Panc1 (cell line): Measurements from ENCODE around the gene METTL21C. TPM values are rescaled to one million over a fixed set of nuclear protein-coding genes. Genes with fewer than 3 reads are reported as not detected.

ENCODE experiments used
- ATAC-seq: fragments of 200-7000 bp; cut with Tn5 transposase; 2 replicates; pipeline ENCODE4 v1.9.1; 2020; ENCODE audit warnings: mild to moderate bottlenecking, moderate library complexity
- BruUV-seq: library from RNA; stranded (reverse); fragments of 400-500 nt; replicated peaks from 2 replicates; lab custom pipeline; 2021; lab: Mats Ljungman, UMichigan
- CTCF ChIA-PET: fragments of 300-600 bp; sonication (Branson Sonifier 250); formaldehyde crosslinking; loops from one replicate; lab custom pipeline; 2022; ENCODE audit warnings: antibody characterized with exemption; lab: Charles Lee
- POLR2A ChIA-PET: fragments of 300-600 bp; sonication (Branson Sonifier 250); formaldehyde crosslinking; loops from one replicate; lab custom pipeline; 2022; ENCODE audit warnings: antibody characterized with exemption; lab: Charles Lee
- DNase-seq: peaks from one replicate; pipeline ENCODE4 v3.0.0-alpha.2; 2010; ENCODE audit warnings: low read depth, low spot score
- H3K27ac ChIP-seq: 2 replicates; pipeline ENCODE4 v1.5.1; 2011; ENCODE audit warnings: mild to moderate bottlenecking, low read length, inconsistent platforms
- H3K27me3 ChIP-seq: fragments of 200-500 bp; sonication (Bioruptor generic); 2 replicates; pipeline ENCODE4 v1.6.0; 2014; ENCODE audit warnings: low read length, inconsistent platforms; ENCODE audit not compliant: control insufficient read depth, insufficient read depth
- H3K36me3 ChIP-seq: fragments of 200-500 bp; sonication (Bioruptor generic); 2 replicates; pipeline ENCODE4 v1.5.1; 2014; ENCODE audit warnings: inconsistent platforms, mild to moderate bottlenecking, low read length, moderate library complexity; ENCODE audit not compliant: control insufficient read depth, insufficient read depth
- H3K4me1 ChIP-seq: 2 replicates; pipeline ENCODE4 v1.5.1; 2011; ENCODE audit warnings: inconsistent platforms, mild to moderate bottlenecking, low read length, moderate library complexity; ENCODE audit not compliant: control insufficient read depth, insufficient read depth
- H3K4me3 ChIP-seq, 2 experiments: 2 replicates each; pipeline ENCODE4 v1.5.1; 2011 to 2012; ENCODE audit warnings: low read depth in 2 of 2, low read length in 2 of 2, mild to moderate bottlenecking in 2 of 2, inconsistent platforms in 1 of 2, moderate library complexity in 1 of 2
- H3K9me3 ChIP-seq: fragments of 200-500 bp; sonication (Bioruptor generic); 2 replicates; pipeline ENCODE4 v1.5.1; 2014; ENCODE audit warnings: low read depth, mild to moderate bottlenecking, inconsistent platforms, low read length, moderate library complexity; ENCODE audit not compliant: control insufficient read depth, insufficient read depth
- POLR2AphosphoS5 ChIP-seq: IDR thresholded peaks from 2 replicates; pipeline ENCODE4 v1.6.1; 2012; ENCODE audit warnings: mild to moderate bottlenecking, low read depth, low read length, moderate library complexity
- SIN3A ChIP-seq: IDR thresholded peaks from 2 replicates; pipeline ENCODE4 v1.6.1; 2012; ENCODE audit warnings: low read depth, mild to moderate bottlenecking, low read length, moderate library complexity, borderline replicate concordance; ENCODE audit not compliant: insufficient read depth
- TCF7L2 ChIP-seq: IDR thresholded peaks from 2 replicates; pipeline ENCODE4 v1.6.1; 2011; ENCODE audit warnings: mild to moderate bottlenecking, low read depth, low read length, inconsistent platforms
- in situ Hi-C: cut with HindIII; loops from 2 replicates; pipeline ENCODE4 v1.10.0; 2016; ENCODE audit warnings: low sequenced_read_pairs, low pct_unique_long_range_greater_than_20kb
- intact Hi-C: fragments of 100-400 bp; cut with micrococcal nuclease; formaldehyde crosslinking; loops from one replicate; pipeline ENCODE4 v1.10.0; 2022; ENCODE audit not compliant: unreplicated experiment
- total RNA-seq: library from RNA; stranded (reverse); gene quantifications from one replicate; pipeline ENCODE4 v1.2.1, GENCODE V29; 2021; ENCODE audit not compliant: unreplicated experiment
- TF ChIP-seq, protein P1 (sequence below), 2 experiments: IDR thresholded peaks; 2 replicates each; pipeline ENCODE4 v1.6.1; 2011 to 2012; ENCODE audit warnings: low read depth in 2 of 2, control low read depth in 1 of 2, low read length in 1 of 2, mild to moderate bottlenecking in 1 of 2, moderate library complexity in 1 of 2; ENCODE audit not compliant: insufficient read depth in 1 of 2
- TF ChIP-seq, protein P2 (sequence below): fragments of 450-650 bp; IDR thresholded peaks from 2 replicates; pipeline ENCODE4 v1.5.1; 2017; ENCODE audit warnings: mild to moderate bottlenecking

METTL21C gene
- total RNA-seq, 1 experiment from 2014 or later = not detected

DNA sequence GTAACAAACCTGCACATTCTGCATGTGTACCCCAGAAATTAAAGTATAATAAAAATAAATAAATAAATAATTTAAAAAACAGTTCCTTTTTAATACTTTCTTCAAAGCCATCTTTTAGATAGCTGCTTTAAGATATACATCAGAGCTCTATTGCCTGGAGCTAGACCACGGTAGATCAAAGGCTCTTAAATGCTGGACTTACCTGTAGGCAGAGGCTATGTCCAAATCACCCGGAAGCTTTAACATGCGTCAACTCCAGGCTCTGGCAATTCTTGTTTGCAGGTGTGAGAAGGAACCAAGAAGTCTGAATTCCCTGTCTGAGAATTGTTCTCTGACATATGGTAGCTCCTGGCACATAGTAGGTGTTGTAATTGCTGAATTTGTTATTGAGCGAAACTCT lies 1.6 kb upstream of the METTL21C start:
- Histone ChIP-seq H3K9me3 (no peaks in the 10 kb centered on the region), H3K4me1 (no peaks in the 10 kb centered on the region), H3K36me3 (no peaks in the 10 kb centered on the region), H3K27me3 (no peaks in the 10 kb centered on the region), H3K27ac (no peak overlapping the region), H3K4me3 (no peak overlapping the region)
- in situ Hi-C loops = no loop called here
- BruUV-seq = no TSS peak
- DNase-seq (no peak), ATAC-seq (no peak)
- ChIA-PET CTCF (no interaction called here), POLR2A (no interaction called here)
- intact Hi-C loops = no loop called here
- TF ChIP-seq SIN3A = no peak
- TF ChIP-seq, protein P1, sequence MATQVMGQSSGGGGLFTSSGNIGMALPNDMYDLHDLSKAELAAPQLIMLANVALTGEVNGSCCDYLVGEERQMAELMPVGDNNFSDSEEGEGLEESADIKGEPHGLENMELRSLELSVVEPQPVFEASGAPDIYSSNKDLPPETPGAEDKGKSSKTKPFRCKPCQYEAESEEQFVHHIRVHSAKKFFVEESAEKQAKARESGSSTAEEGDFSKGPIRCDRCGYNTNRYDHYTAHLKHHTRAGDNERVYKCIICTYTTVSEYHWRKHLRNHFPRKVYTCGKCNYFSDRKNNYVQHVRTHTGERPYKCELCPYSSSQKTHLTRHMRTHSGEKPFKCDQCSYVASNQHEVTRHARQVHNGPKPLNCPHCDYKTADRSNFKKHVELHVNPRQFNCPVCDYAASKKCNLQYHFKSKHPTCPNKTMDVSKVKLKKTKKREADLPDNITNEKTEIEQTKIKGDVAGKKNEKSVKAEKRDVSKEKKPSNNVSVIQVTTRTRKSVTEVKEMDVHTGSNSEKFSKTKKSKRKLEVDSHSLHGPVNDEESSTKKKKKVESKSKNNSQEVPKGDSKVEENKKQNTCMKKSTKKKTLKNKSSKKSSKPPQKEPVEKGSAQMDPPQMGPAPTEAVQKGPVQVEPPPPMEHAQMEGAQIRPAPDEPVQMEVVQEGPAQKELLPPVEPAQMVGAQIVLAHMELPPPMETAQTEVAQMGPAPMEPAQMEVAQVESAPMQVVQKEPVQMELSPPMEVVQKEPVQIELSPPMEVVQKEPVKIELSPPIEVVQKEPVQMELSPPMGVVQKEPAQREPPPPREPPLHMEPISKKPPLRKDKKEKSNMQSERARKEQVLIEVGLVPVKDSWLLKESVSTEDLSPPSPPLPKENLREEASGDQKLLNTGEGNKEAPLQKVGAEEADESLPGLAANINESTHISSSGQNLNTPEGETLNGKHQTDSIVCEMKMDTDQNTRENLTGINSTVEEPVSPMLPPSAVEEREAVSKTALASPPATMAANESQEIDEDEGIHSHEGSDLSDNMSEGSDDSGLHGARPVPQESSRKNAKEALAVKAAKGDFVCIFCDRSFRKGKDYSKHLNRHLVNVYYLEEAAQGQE (IDR thresholded peaks at IDR 0.05; ENCODE audit: insufficient read depth in 1 of 2, low read depth in 2 of 2, low read length in 1 of 2) = no peak
- TF ChIP-seq TCF7L2 = no peak
- TF ChIP-seq POLR2AphosphoS5 = no peak
- TF ChIP-seq, protein P2, sequence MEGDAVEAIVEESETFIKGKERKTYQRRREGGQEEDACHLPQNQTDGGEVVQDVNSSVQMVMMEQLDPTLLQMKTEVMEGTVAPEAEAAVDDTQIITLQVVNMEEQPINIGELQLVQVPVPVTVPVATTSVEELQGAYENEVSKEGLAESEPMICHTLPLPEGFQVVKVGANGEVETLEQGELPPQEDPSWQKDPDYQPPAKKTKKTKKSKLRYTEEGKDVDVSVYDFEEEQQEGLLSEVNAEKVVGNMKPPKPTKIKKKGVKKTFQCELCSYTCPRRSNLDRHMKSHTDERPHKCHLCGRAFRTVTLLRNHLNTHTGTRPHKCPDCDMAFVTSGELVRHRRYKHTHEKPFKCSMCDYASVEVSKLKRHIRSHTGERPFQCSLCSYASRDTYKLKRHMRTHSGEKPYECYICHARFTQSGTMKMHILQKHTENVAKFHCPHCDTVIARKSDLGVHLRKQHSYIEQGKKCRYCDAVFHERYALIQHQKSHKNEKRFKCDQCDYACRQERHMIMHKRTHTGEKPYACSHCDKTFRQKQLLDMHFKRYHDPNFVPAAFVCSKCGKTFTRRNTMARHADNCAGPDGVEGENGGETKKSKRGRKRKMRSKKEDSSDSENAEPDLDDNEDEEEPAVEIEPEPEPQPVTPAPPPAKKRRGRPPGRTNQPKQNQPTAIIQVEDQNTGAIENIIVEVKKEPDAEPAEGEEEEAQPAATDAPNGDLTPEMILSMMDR = no peak

DNA sequence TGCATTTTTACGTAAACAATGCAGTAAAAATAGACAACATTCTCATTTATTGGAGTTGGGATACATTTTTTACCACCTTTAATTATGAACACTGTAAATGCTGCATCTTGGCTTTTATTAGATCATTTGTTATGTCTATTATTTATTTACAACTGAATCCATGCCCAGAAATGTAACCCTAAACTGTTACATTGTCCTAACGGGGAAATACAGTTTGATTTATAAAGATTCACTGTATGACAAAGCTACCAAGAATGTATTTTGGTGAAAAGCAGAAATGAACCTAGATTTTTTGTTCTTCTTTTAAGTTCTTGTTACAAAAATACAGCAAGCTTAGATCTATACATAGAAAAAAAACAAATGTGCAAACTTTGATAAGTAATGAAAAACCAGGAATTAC lies 1.1 kb downstream of the METTL21C start:
- Histone ChIP-seq H3K9me3 (no peaks in the 10 kb centered on the region), H3K4me1 (no peaks in the 10 kb centered on the region), H3K27me3 (no peaks in the 10 kb centered on the region), H3K27ac (no peak overlapping the region), H3K36me3 (no peaks in the 10 kb centered on the region), H3K4me3 (no peak overlapping the region)
- BruUV-seq = no TSS peak
- intact Hi-C loops (no loop called here), in situ Hi-C loops (no loop called here)
- DNase-seq = no peak
- ATAC-seq = no peak
- TF ChIP-seq SIN3A = no peak
- TF ChIP-seq POLR2AphosphoS5 = no peak
- no peak for TF ChIP-seq TCF7L2
- TF ChIP-seq, protein P1 (IDR thresholded peaks at IDR 0.05; ENCODE audit: insufficient read depth in 1 of 2, low read depth in 2 of 2, low read length in 1 of 2) = no peak
- TF ChIP-seq, protein P2 = no peak
- CTCF ChIA-PET = no interaction called here
- POLR2A ChIA-PET = no interaction called here
